T47D (cell line): ENCODE measurements around the gene ACTN1.

ENCODE experiments used
- DNase-seq, 2 experiments: peaks; one replicate each; pipeline versions ENCODE4 v3.0.0 to v3.0.0-alpha.2; 2011 to 2012; ENCODE audit warnings: low read depth in 1 of 2, low spot score in 1 of 2
- JUND ChIP-seq: IDR thresholded peaks from 2 replicates; pipeline ENCODE4 v1.6.1; 2012; ENCODE audit warnings: low read depth
- in situ Hi-C: cut with HindIII; loops from 2 replicates; pipeline ENCODE4 v1.10.0; 2016; ENCODE audit warnings: low sequenced_read_pairs, low pct_unique_long_range_greater_than_20kb

Gene ACTN1

GRCh38 chr14:68921666-68922065 lies 57.4 kb downstream of the ACTN1 start:
- in situ Hi-C loops, result no loop called here
- DNase-seq, result no peak
- no peak for TF ChIP-seq JUND

- no peak for TF ChIP-seq JUND
- DNase-seq, result no peak
- in situ Hi-C loops, result no loop called here
Observed at GRCh38 chr14:68921049-68921448, 58.1 kb downstream of the ACTN1 start.

- in situ Hi-C loops, result no loop called here
- DNase-seq, result no peak
- no peak for TF ChIP-seq JUND
Observed at GRCh38 chr14:68919129-68919927, 59.8 kb downstream of the ACTN1 start.

DNA sequence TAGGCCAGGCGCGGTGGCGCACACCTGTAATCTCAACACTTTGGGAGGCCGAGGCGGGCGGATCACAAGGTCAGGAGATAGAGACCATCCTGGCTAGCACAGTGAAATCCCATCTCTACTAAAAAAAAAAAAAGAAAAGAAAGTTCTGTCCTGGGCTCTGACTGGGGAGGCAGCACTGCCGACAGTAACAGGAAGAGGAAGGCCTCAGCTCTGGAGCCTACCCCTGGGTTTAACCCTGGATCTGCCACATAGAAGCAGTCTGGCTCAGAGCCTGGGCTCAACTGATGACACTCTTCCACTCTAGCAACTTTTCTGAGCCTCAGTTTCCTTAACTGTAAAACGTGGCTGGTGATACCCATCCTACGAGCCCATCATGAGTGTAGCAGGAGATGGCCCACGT lies 60.5 kb downstream of the ACTN1 start:
- DNase-seq, result no peak
- no peak for TF ChIP-seq JUND
- in situ Hi-C loops, result no loop called here

GRCh38 chr14:68916358-68916941 lies 62.7 kb downstream of the ACTN1 start:
- TF ChIP-seq JUND, result no peak
- in situ Hi-C loops, result no loop called here
- DNase-seq, result no peak

DNA sequence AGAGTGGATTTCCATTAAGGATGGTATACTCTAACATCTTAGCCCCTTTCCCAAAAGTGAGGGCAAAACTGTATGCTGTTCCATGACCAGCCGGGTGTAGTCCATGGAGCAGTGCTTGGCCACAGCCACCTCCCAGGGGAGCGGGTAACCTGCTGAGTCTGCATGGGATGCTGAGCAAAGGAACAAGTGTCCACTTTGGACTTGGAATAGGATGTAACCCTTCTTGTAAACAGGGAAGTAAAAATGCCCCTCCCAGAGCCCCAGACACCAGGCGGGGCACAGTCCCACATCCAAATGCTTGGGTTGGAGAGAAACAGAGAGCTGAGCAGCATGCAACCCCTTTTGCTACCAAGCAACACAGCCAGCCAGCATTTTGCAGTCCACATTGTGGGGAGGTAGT lies 65.6 kb downstream of the ACTN1 start:
- DNase-seq, result no peak
- no peak for TF ChIP-seq JUND
- in situ Hi-C loops, result no loop called here

DNA sequence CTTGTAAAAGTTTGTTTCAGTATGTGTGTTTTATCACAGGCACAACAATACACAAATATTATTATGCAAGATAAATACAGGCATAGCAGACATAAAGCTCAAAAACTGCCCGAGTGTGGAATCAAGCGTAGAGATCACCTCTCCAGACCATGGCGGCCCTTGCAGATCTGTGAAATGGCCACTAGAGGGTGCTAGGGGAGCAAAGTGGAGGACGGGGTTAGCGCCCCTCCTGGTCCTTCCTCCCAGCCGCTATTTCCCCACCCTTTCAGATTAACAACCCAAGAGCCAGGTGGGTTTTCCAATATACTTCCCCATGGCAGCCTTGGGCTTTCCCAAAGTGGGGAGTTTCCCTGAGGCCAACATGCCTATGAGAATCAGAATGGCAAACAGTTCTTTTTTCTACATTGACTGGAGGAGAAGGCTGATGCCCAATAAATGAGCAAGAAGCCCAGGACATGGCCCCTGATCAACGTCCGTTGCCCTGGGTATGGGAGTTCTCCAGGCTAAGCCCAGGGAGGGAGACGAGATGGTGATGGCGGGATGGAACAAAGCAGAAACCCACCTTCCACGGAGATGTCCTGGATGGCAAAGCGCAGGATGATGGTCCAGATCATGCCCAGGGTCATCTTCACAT lies 67.4 kb downstream of the ACTN1 start:
- in situ Hi-C loops, result no loop called here
- no peak for TF ChIP-seq JUND

GRCh38 chr14:68910540-68910939 lies 68.6 kb downstream of the ACTN1 start:
- no peak for TF ChIP-seq JUND
- no peak for DNase-seq
- in situ Hi-C loops, result no loop called here

More for the DNA sequence above, 67.4 kb downstream of the ACTN1 start:
- peak; percentile 82 to 91 for DNase-seq

- in situ Hi-C loops, result no loop called here
- no peak for DNase-seq
- TF ChIP-seq JUND, result no peak
Observed at GRCh38 chr14:68908803-68909202, 70.3 kb downstream of the ACTN1 start.

DNA sequence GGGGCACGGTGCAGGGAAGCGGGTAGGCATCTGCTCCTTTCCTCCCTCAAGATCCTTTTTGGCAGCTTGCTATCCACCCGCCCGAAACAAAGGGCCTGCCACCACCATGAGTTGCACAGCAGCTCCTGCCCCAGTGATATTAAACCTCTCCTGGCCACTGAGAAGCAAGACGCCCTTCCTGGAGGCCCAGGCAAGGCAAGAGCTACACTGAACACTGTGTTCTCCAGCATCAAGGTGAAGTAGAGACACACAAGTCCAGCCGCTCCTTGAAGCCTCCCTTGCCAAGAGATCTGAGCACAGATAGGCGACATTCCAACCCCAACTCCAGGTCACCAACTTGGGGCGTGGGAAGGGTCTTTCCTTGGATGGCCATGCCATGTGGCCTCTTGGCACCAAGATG lies 70.9 kb downstream of the ACTN1 start:
- no peak for TF ChIP-seq JUND
- DNase-seq, result peak in 1 of 2 experiments; percentile 40
- in situ Hi-C loops, result no loop called here

DNA sequence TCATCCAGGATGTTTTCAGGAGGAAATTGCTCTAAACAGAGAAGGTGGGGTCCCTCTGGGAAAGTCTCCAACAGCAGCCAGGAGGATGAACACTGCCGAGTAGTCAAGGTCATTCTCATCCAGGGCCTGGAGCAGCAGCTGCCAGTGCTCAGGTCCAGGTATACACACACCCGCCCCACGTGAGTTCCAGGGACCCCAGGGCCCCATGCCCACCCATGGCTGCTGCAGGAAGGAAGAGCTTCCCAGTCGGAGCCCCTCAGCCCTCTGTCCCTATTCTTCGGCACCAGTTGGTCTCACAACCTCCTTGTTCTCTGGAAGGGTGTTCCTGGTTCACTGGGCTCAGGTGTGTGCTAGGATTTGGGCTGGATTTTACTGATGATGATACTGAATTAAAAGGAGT lies 72.7 kb downstream of the ACTN1 start:
- in situ Hi-C loops, result no loop called here
- DNase-seq, result no peak
- no peak for TF ChIP-seq JUND

DNA sequence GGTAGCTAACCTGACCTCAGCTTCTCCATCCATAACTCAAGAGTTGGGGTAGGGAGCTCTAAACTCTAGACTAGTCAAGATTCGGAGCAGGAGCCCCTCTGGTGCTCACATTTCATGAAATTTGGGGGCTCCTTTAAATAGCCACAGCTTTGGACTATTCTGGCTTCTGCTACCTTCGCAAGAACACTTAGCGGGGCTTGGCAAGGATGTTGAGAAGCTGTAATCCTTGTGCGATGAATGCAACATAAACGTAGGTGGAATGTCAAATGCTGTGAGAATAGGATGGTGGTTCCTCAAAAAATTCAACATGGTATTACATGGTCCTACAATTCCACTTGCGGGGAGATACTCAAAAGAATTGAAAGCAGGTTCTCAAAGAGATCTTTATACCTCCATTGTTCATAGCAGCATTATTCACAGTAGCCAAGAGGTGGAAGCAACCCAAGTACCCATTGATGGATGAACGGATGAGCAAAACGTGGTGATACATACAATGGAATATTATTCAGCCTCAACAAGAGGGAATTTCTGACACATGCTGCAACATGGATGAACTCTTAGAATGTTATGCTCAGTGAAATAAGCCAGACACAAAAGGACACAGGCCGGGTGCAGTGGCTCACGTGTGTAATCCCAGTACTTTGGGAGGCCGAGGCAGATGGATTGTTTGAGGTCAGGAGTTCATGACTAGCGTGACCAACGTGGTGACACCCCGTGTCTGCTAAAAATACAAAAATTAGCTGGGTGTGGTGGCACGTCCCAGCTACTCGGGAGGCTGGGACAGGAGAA lies 73.8 kb downstream of the ACTN1 start:
- no peak for DNase-seq
- TF ChIP-seq JUND, result no peak
- in situ Hi-C loops, result no loop called here
